B cell (primary cell): Measurements from ENCODE around the gene LAMA2. TPM values are rescaled to one million over a fixed set of nuclear protein-coding genes. Genes with fewer than 3 reads are reported as not detected.

ENCODE experiments used
- ATAC-seq: fragments of 200-7000 bp; cut with Tn5 transposase; one replicate; pipeline ENCODE4 v1.10.0; 2021; ENCODE audit warnings: low read depth, mild to moderate bottlenecking, moderate number of reproducible peaks, moderate library complexity
- CTCF ChIA-PET: fragments of 350-600 bp; sonication (Branson Sonifier 250); formaldehyde crosslinking; loops from one replicate; lab custom pipeline; 2021; ENCODE audit warnings: antibody characterized with exemption, inconsistent platforms; lab: Charles Lee
- POLR2A ChIA-PET: fragments of 350-600 bp; sonication (Branson Sonifier 250); formaldehyde crosslinking; loops from one replicate; lab custom pipeline; 2021; ENCODE audit warnings: antibody characterized with exemption; lab: Charles Lee
- DNase-seq: peaks from one replicate; pipeline ENCODE4 v3.0.0; 2013
- H2AFZ ChIP-seq: 2 replicates; pipeline ENCODE4 v1.6.1; 2012; ENCODE audit warnings: mild to moderate bottlenecking, low read depth, low read length; ENCODE audit not compliant: insufficient read depth, poor library complexity, severe bottlenecking
- H3K27ac ChIP-seq, 2 donors: 1 replicate in 1 of 2; 2 replicates in 1 of 2; pipeline ENCODE4 v1.5.1; 2012 to 2013; ENCODE audit warnings: low read length in 2 of 2, mild to moderate bottlenecking in 2 of 2, moderate library complexity in 1 of 2
- H3K27me3 ChIP-seq, 4 experiments: fragments of 200-600 bp in 1 of 4; sonication (generic) in 1 of 4; replicated peaks in 1 of 4; 1 replicate in 2 of 4; 2 replicates in 2 of 4; pipeline versions ENCODE4 v1.6.1 to v1.7.0; 2013 to 2016; ENCODE audit warnings: low read length in 3 of 4, mild to moderate bottlenecking in 2 of 4, mixed read lengths in 1 of 4, moderate library complexity in 1 of 4; ENCODE audit not compliant: insufficient read depth in 4 of 4, control insufficient read depth in 3 of 4; ENCODE audit errors: control extremely low read depth in 1 of 4
- H3K36me3 ChIP-seq, 2 experiments: replicated peaks in 1 of 2; 1 replicate in 1 of 2; 2 replicates in 1 of 2; pipeline versions ENCODE4 v1.6.1 to v1.7.1; 2013; ENCODE audit warnings: low read length in 1 of 2; ENCODE audit not compliant: insufficient read depth in 2 of 2, control insufficient read depth in 1 of 2; ENCODE audit errors: control extremely low read depth in 1 of 2, extremely low read depth in 1 of 2
- H3K4me1 ChIP-seq, 2 donors: fragments of 200-600 bp in 1 of 2; sonication (generic) in 1 of 2; 1 replicate in 1 of 2; 2 replicates in 1 of 2; pipeline versions ENCODE4 v1.5.1 to v1.6.1; 2013 to 2017; ENCODE audit warnings: low read length in 2 of 2; ENCODE audit not compliant: control insufficient read depth in 2 of 2, insufficient read depth in 2 of 2
- H3K4me2 ChIP-seq: replicated peaks from 2 replicates; pipeline ENCODE3; 2012; ENCODE audit warnings: mild to moderate bottlenecking, low read depth, low read length; ENCODE audit not compliant: poor library complexity, severe bottlenecking
- H3K4me3 ChIP-seq, 5 experiments: fragments of 200-600 bp in 1 of 5; sonication (generic) in 1 of 5; 1 replicate in 3 of 5; 2 replicates in 2 of 5; pipeline versions ENCODE4 v1.5.1 to v1.7.0; 2011 to 2016; ENCODE audit warnings: low read length in 4 of 5, mild to moderate bottlenecking in 4 of 5, low read depth in 2 of 5, control low read depth in 1 of 5, moderate library complexity in 1 of 5; ENCODE audit not compliant: insufficient read depth in 1 of 5; ENCODE audit errors: control extremely low read depth in 1 of 5, extremely low read depth in 1 of 5
- H3K79me2 ChIP-seq: fragments of 200-600 bp; sonication (generic); one replicate; pipeline ENCODE4 v1.6.0; 2016; ENCODE audit warnings: low read length; ENCODE audit not compliant: control insufficient read depth, insufficient read depth
- H3K9ac ChIP-seq: fragments of 200-600 bp; sonication (generic); 2 replicates; pipeline ENCODE4 v1.6.1; 2017; ENCODE audit warnings: mild to moderate bottlenecking, low read length, moderate library complexity
- H3K9me3 ChIP-seq, 3 donors: one replicate each; pipeline versions ENCODE4 v1.6.1 to v1.7.1; 2013; ENCODE audit warnings: low read length in 2 of 3; ENCODE audit not compliant: control insufficient read depth in 2 of 3, insufficient read depth in 1 of 3; ENCODE audit errors: control extremely low read depth in 1 of 3
- H4K20me1 ChIP-seq: 2 replicates; pipeline ENCODE4 v1.6.0; 2012; ENCODE audit warnings: mild to moderate bottlenecking, low read length; ENCODE audit not compliant: insufficient read depth, control insufficient read depth, poor library complexity, severe bottlenecking
- H3K27ac Mint-ChIP-seq: one replicate; pipeline ENCODE4 v1.8.0; 2021; ENCODE audit warnings: mixed read lengths
- H3K27me3 Mint-ChIP-seq: one replicate; pipeline ENCODE4 v1.8.0; 2021; ENCODE audit warnings: mixed read lengths
- H3K4me1 Mint-ChIP-seq: one replicate; pipeline ENCODE4 v1.8.0; 2021; ENCODE audit warnings: mixed read lengths
- H3K4me3 Mint-ChIP-seq: one replicate; pipeline ENCODE4 v1.8.0; 2021; ENCODE audit warnings: mixed read lengths
- H3K9me3 Mint-ChIP-seq: one replicate; pipeline ENCODE4 v1.8.0; 2022; ENCODE audit warnings: mixed read lengths; ENCODE audit not compliant: insufficient read depth
- CTCF ChIP-seq: fragments of 200-600 bp; IDR thresholded peaks from one replicate; pipeline ENCODE4 v1.8.0; 2022; ENCODE audit warnings: antibody characterized with exemption, mild to moderate bottlenecking
- EZH2 ChIP-seq: IDR thresholded peaks from 2 replicates; pipeline ENCODE4 v1.6.1; 2012; ENCODE audit warnings: borderline replicate concordance, low read depth, mild to moderate bottlenecking, moderate library complexity, low read length; ENCODE audit not compliant: insufficient read depth, poor library complexity, severe bottlenecking
- WGBS: methylation state at CpG from one replicate; pipeline ENCODE4 v1.1.5; 2013; ENCODE audit warnings: missing lambda C conversion rate; ENCODE audit not compliant: insufficient coverage; 5-methylcytosine and 5-hydroxymethylcytosine counted together
- intact Hi-C: fragments of 100-400 bp; cut with micrococcal nuclease; formaldehyde crosslinking; loops from one replicate; pipeline ENCODE4 v1.10.0; 2022
- polyA plus RNA-seq: library from polyadenylated mRNA; depleted of rRNA; stranded (reverse); fragments of >200 nt; gene quantifications from 2 replicates; pipeline ENCODE4 v1.2.3, GENCODE V29; 2012
- total RNA-seq, 2 donors: library from RNA; stranded (reverse); fragments of 120-200 nt in 1 of 2; gene quantifications; 1 replicate in 1 of 2; 2 replicates in 1 of 2; pipeline versions ENCODE4 v1.2.3 to v1.2.4, GENCODE V29; 2013 to 2022

LAMA2 gene
- total and polyA plus RNA-seq, 2 donors (not counting 1 experiment from before 2014, with no cell fraction given), result 0.16 TPM; not detected in 1

- Histone ChIP-seq H3K4me1 (no peaks in the 10 kb centered on the region), H3K9me3 (no peaks in the 10 kb centered on the region), H3K4me3 (no peak overlapping the region), H3K27ac (no peak overlapping the region), H3K4me2 (no peak overlapping the region), H3K27me3 (peaks cover 0 to 3% (median 0%) of the 10 kb centered on the region in 4 experiments), H2AFZ (no peak overlapping the region), H3K36me3 (no peaks in the 10 kb centered on the region), H4K20me1 (no peaks in the 10 kb centered on the region), H3K9ac (no peak overlapping the region), H3K79me2 (no peaks in the 10 kb centered on the region)
- WGBS, result no CpG with 5 or more reads among the region's 1 CpG
- Mint-ChIP-seq H3K9me3 (no peaks in the 10 kb centered on the region), H3K27me3 (peaks cover 21% of the 10 kb centered on the region), H3K4me1 (no peaks in the 10 kb centered on the region), H3K27ac (no peak overlapping the region), H3K4me3 (no peak overlapping the region)
- POLR2A ChIA-PET, result no interaction called here
- DNase-seq, result no peak
- no peak for ATAC-seq
- CTCF ChIA-PET, result no interaction called here
- no peak for TF ChIP-seq CTCF
- no peak for TF ChIP-seq EZH2
- intact Hi-C loops, result no loop called here
Observed at GRCh38 chr6:129280749-129281148, 397.8 kb downstream of the LAMA2 start.

DNA sequence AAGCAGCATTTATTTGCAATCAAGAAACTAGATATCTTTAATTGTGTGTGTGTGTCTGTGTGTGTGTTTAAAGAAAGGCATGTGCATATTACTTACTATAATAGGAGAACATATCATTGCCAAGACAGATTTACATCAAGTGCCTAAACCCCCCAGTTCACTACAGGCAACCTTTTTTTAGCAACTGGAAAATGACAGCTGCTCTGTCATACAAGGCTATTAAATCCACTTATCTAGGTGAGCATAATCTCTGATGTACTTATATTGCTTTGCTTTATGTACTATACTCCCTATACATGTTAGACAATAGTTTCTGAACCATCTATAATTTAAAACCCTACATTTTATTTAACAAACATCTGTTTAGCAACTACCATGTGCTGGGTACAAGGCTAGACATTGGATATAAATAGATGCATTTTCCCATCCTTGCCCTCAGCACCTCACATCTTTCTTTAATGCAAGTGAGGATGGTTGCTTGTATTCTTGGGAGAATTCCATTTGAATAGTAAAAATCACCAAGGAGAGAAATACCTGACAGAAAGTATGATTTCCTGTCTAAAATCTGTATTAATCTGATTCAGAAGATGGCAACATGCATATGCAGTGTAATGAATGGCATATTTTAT is 398.3 kb downstream of the LAMA2 start:
- Histone ChIP-seq H3K4me2 (no peak overlapping the region), H4K20me1 (no peaks in the 10 kb centered on the region), H3K9me3 (no peaks in the 10 kb centered on the region), H3K4me3 (no peak overlapping the region), H3K4me1 (no peaks in the 10 kb centered on the region), H3K9ac (no peak overlapping the region), H3K36me3 (no peaks in the 10 kb centered on the region), H3K27ac (no peak overlapping the region), H3K79me2 (no peaks in the 10 kb centered on the region), H3K27me3 (peaks cover 0 to 3% (median 0%) of the 10 kb centered on the region in 4 experiments), H2AFZ (no peak overlapping the region)
- TF ChIP-seq CTCF (no peak), EZH2 (no peak)
- no peaks in the 10 kb centered on the region for H3K9me3 Mint-ChIP-seq
- ChIA-PET POLR2A (no interaction called here), CTCF (no interaction called here)
- H3K27me3 Mint-ChIP-seq, result peaks cover 21% of the 10 kb centered on the region
- no peak overlapping the region for H3K4me3 Mint-ChIP-seq
- ATAC-seq, result no peak
- DNase-seq, result no peak
- intact Hi-C loops, result no loop called here
- H3K4me1 Mint-ChIP-seq, result no peaks in the 10 kb centered on the region
- H3K27ac Mint-ChIP-seq, result no peak overlapping the region
